ENCODE data around the gene GRK2. TPM values are rescaled to one million over a fixed set of nuclear protein-coding genes. Genes with fewer than 3 reads are reported as not detected.

The GRK2 gene
- total RNA-seq, 1 donor from 2014 or later, result 101 TPM

DNA sequence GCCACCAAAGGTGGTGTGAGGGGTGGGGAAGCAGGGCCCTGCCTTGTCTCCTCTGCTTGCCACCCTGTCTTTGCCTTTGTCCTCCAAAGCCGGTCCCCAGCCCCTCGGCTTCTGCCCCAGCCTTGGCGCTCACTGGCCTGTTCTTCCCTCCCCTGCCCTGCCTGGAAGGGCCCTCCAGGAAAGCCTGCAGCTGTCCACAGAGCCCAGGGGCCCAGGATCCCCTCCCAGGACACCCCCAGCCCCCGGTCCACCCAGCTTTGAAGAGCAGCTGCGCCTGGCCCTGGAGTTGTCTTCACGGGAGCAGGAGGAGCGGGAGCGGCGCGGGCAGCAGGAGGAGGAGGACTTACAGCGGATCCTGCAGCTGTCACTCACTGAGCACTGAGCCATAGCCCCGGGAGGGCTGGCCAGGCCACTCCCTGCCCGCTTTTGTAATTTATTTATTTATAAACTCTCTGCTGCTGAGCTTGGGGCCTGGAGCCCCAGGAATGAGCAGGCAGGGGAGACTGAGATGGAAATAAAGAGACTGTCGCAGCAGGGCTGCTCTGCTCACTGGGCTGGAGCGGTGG, 35.8 kb downstream of the GRK2 start:
- TF ChIP-seq, protein P1, sequence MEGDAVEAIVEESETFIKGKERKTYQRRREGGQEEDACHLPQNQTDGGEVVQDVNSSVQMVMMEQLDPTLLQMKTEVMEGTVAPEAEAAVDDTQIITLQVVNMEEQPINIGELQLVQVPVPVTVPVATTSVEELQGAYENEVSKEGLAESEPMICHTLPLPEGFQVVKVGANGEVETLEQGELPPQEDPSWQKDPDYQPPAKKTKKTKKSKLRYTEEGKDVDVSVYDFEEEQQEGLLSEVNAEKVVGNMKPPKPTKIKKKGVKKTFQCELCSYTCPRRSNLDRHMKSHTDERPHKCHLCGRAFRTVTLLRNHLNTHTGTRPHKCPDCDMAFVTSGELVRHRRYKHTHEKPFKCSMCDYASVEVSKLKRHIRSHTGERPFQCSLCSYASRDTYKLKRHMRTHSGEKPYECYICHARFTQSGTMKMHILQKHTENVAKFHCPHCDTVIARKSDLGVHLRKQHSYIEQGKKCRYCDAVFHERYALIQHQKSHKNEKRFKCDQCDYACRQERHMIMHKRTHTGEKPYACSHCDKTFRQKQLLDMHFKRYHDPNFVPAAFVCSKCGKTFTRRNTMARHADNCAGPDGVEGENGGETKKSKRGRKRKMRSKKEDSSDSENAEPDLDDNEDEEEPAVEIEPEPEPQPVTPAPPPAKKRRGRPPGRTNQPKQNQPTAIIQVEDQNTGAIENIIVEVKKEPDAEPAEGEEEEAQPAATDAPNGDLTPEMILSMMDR (IDR thresholded peaks at IDR 0.05), result no peak
- Histone ChIP-seq H3K9me3 (no peaks in the 10 kb centered on the region), H3K27me3 (ENCODE audit: low read depth) (no peaks in the 10 kb centered on the region), H3K4me3 (peak overlapping the region; percentile 98), H3K36me3 (peaks cover 52% of the 10 kb centered on the region), H3K27ac (peak overlapping the region; percentile 85), H3K4me1 (peaks cover 29% of the 10 kb centered on the region)
- peak; percentile 56 to 57 for ATAC-seq
- intact Hi-C loops (cut with DNase I), result no loop called here
- DNase-seq, result peak; percentile 73

DNA sequence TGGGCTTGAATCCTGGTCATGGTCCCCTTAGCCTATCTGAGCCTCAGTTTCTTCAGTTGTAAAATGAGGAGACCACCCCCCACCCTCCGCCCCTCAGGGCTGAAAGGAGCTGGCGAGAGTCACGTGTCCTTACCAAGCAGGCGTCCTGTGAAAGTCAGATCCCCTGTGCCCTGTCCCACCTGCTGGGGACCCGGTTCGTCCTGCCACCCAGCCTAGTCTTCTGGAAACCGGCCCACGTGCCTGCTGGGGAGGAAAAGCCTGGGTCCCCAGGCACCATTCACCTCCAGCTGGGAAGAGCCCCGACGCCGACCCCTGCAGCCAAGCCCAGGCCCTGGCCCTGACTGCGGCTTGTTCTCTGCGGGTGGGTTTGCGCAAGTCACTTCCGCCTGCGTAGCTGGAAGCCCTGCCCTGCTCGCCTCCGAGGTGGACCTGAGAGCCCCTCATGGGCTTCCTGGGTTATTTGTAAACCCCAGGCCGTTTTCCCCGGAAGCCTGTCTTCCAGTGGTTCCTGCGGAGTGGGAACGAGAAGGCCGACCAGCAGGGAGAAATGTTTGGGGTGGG, 36.4 kb downstream of the GRK2 start:
- TF ChIP-seq, protein P1 (IDR thresholded peaks at IDR 0.05), result no peak
- peaks cover 29% of the 10 kb centered on the region for H3K4me1 ChIP-seq
- H3K9me3 ChIP-seq, result no peaks in the 10 kb centered on the region
- H3K36me3 ChIP-seq, result peaks cover 52% of the 10 kb centered on the region
- DNase-seq (peak; percentile 85), ATAC-seq (peak; percentile 71 to 74)
- H3K4me3 ChIP-seq, result peak overlapping the region; percentile 98
- H3K27ac ChIP-seq, result peak overlapping the region; percentile 85
- intact Hi-C loops (cut with DNase I), result no loop called here
- H3K27me3 ChIP-seq (ENCODE audit: low read depth), result no peaks in the 10 kb centered on the region

DNA sequence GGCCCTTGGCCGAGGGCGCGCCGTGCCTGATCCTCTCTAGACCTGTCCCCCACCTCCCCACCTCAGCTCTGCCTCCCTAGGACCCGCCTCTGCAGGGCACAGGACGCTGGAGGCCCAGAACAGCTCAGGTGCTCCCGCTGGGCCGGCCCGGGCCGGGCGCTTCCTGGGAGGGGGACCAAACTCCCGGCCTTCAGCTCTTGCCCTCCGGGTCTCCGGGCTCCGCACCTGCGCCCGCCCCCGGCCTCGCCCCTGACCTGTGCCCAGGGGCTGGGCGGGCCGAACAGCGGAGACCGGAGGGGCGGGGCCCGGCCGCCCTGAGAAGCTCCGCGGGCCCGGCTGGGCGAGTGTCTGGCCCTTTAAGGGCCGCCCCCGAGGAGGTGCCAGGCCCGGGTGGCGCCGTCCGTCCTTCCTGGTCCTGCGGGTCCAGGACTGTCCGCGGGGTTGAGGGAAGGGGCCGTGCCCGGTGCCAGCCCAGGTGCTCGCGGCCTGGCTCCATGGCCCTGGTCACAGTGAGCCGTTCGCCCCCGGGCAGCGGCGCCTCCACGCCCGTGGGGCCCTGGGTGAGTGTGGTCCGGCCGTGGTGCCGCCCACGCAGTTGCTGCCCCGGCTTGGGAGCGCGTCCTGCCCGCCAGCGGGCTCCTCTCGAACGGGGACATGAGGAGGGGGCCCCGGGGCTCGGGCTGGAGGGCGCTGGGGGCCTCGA, 37.0 kb downstream of the GRK2 start, which contains the start of gene SSH3:
Gene SSH3 (plus strand): TSS at position 399 of the 703 bp plus-strand sequence. CDS start 96 bp downstream, at position 495.
- peak; percentile 92 for DNase-seq
- H3K4me1 ChIP-seq, result peaks cover 29% of the 10 kb centered on the region
- H3K27me3 ChIP-seq (ENCODE audit: low read depth), result no peaks in the 10 kb centered on the region
- TF ChIP-seq, protein P1 (IDR thresholded peaks at IDR 0.05), result no peak
- intact Hi-C loops (cut with DNase I), result no loop called here
- H3K9me3 ChIP-seq, result no peaks in the 10 kb centered on the region
- ATAC-seq, result peak; percentile 95 to 97
- H3K36me3 ChIP-seq, result peaks cover 56% of the 10 kb centered on the region
- H3K4me3 ChIP-seq, result peak within 1 kb of the TSS; percentile 98
- H3K27ac ChIP-seq, result peak within 1 kb of the TSS; percentile 85

DNA sequence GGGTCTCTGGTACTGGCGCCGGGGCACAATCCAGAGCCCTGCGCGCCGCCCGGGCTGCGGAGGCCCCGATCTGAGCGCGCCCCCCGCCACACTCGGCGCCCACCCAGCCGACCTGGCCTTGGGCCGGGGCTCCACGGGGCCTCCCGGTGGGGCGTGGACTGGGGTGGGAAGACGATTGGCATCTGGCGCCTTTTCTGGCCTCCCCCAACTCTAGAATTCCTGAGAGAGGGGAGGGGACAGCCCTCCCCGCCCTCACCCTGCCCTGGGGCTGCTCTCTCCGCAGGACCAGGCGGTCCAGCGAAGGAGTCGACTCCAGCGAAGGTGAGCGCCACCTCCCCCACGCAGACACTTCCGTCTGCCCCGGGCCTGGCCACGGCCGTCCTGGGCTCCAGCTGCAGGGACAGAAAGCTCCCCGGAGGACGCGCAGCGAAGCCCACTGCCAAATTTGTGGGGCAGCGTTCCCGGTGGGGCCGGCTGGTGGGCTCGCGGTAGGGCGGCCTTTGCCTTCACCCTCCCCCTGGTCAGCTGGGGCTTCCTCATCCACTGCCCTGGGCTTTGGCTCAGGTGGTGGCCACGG, 37.6 kb downstream of the GRK2 start:
- intact Hi-C loops (cut with DNase I), result no loop called here
- peak overlapping the region; percentile 85 for H3K27ac ChIP-seq
- peak overlapping the region; percentile 98 for H3K4me3 ChIP-seq
- H3K36me3 ChIP-seq, result peaks cover 56% of the 10 kb centered on the region
- no peaks in the 10 kb centered on the region for H3K27me3 ChIP-seq (ENCODE audit: low read depth)
- TF ChIP-seq, protein P1 (IDR thresholded peaks at IDR 0.05), result no peak
- peaks cover 29% of the 10 kb centered on the region for H3K4me1 ChIP-seq
- DNase-seq (peak; percentile 71), ATAC-seq (peak; percentile 61 to 63)
- no peaks in the 10 kb centered on the region for H3K9me3 ChIP-seq

DNA sequence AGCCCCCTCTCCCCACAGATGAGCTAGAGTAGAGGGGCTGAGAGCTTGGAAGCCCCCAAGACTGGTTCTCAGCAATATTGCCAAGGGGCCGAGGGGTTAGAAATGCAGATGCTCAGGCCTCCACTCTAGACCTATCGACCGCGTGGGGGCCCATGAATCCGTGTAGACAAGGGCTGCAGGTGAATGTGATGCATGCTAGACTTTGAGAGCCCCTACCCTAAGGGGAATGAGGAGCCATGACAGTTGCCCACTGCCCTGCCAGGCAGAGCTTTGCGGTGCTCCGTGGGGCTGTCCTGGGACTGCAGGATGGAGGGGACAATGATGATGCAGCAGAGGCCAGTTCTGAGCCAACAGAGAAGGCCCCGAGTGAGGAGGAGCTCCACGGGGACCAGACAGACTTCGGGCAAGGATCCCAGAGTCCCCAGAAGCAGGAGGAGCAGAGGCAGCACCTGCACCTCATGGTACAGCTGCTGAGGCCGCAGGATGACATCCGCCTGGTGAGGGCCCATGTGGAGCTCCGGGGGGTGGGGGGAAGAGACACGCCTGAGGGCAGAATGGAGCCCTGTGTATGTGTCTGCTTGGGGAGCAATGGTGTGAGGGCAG, 38.3 kb downstream of the GRK2 start:
- Histone ChIP-seq H3K9me3 (no peaks in the 10 kb centered on the region), H3K4me1 (peaks cover 29% of the 10 kb centered on the region), H3K36me3 (peaks cover 56% of the 10 kb centered on the region), H3K4me3 (peak overlapping the region; percentile 98), H3K27me3 (ENCODE audit: low read depth) (no peaks in the 10 kb centered on the region), H3K27ac (no peak overlapping the region)
- intact Hi-C loops (cut with DNase I), result no loop called here
- DNase-seq, result peak; percentile 39
- TF ChIP-seq, protein P1 (IDR thresholded peaks at IDR 0.05), result no peak
- no peak for ATAC-seq
